K562 (cell line): Measurements from ENCODE around the gene MBOAT2. TPM values are rescaled to one million over a fixed set of nuclear protein-coding genes. Genes with fewer than 3 reads are reported as not detected.
A peak's percentile ranks its signal among the peaks of the same experiment; 100 is the strongest.

ENCODE experiments used
- BHLHE40 ChIP-seq: IDR thresholded peaks from 2 replicates; pipeline ENCODE4 v1.6.1; 2011; ENCODE audit warnings: low read length, improper control_type of control experiment
- HDAC6 ChIP-seq: IDR thresholded peaks from 2 replicates; pipeline ENCODE4 v1.6.1; 2012; ENCODE audit warnings: low read depth, mild to moderate bottlenecking, control low read depth, inconsistent platforms, low read length, moderate library complexity
- HMGXB4 ChIP-seq: sonication (generic); formaldehyde crosslinking; IDR thresholded peaks from 2 replicates; pipeline ENCODE4 v1.8.1; 2023; ENCODE audit warnings: mild to moderate bottlenecking, missing genetic modification reagents
- NCOA1 ChIP-seq: fragments of 450-650 bp; IDR thresholded peaks from 2 replicates; pipeline ENCODE4 v1.6.1; 2016; ENCODE audit warnings: low read depth
- NR0B1 ChIP-seq: fragments of 450-650 bp; IDR thresholded peaks from one replicate; pipeline ENCODE4 v1.6.1; 2018; ENCODE audit warnings: mild to moderate bottlenecking, moderate library complexity; ENCODE audit not compliant: partially characterized antibody
- PKNOX1 ChIP-seq: fragments of 450-650 bp; IDR thresholded peaks from 2 replicates; pipeline ENCODE4 v1.6.1; 2016
- SMARCC2 ChIP-seq: fragments of 450-650 bp; IDR thresholded peaks from 2 replicates; pipeline ENCODE4 v1.6.1; 2017; ENCODE audit warnings: antibody characterized with exemption, moderate library complexity, mild to moderate bottlenecking, low read depth
- SRSF1 ChIP-seq: fragments of 200-400 bp; formaldehyde crosslinking; IDR thresholded peaks from 2 replicates; pipeline ENCODE4 v1.6.1; 2017; ENCODE audit warnings: mild to moderate bottlenecking, low read depth, low read length, moderate library complexity
- TRIM28 ChIP-seq: fragments of 450-650 bp; IDR thresholded peaks from 2 replicates; pipeline ENCODE4 v1.6.1; 2017
- USF1 ChIP-seq: sonication (generic); formaldehyde crosslinking; IDR thresholded peaks from 2 replicates; pipeline ENCODE4 v1.9.0; 2022; ENCODE audit warnings: mild to moderate bottlenecking, missing genetic modification reagents
- WHSC1 ChIP-seq: IDR thresholded peaks from one replicate; pipeline ENCODE4 v1.6.1; 2012; ENCODE audit warnings: low read length, control low read depth, inconsistent platforms
- ZBTB17 ChIP-seq: fragments of 450-650 bp; formaldehyde crosslinking; IDR thresholded peaks from 2 replicates; pipeline ENCODE4 v1.4.0; 2020; ENCODE audit warnings: mild to moderate bottlenecking
- ZNF436 ChIP-seq: fragments of 250-450, 450-650 bp; sonication (Bioruptor Pico); formaldehyde crosslinking; IDR thresholded peaks from 2 replicates; pipeline ENCODE4 v1.7.0; 2020; ENCODE audit warnings: mild to moderate bottlenecking
- ZSCAN29 ChIP-seq: fragments of 450-650 bp; IDR thresholded peaks from 2 replicates; pipeline ENCODE4 v1.6.1; 2017
- polyA plus RNA-seq, 8 experiments: library from polyadenylated mRNA; depleted of rRNA in 4 of 8; stranded (reverse) in 5 of 8; unstranded in 3 of 8; fragments of >200 nt; fragmentation: Nextera tagmentation in 2 of 8; fragmentation: Illumina TruSeq in 1 of 8; extraction: Ambion mirVana in 2 of 8; extraction: Trizol in 1 of 8; gene quantifications; 2 replicates each; pipeline versions ENCODE4 v1.2.1 to v1.2.3, GENCODE V29; 2011 to 2014; ENCODE audit warnings: inconsistent platforms in 1 of 8, missing spikeins in 1 of 8
- total RNA-seq, 7 experiments: library from RNA; depleted of rRNA in 6 of 7; stranded (reverse); fragments of >200 nt in 6 of 7; fragmentation: Illumina TruSeq in 2 of 7; extraction: Trizol in 2 of 7; gene quantifications; 2 replicates each; pipeline versions ENCODE4 v1.2.1 to v1.2.3, GENCODE V29; 2011 to 2021; ENCODE audit warnings: low replicate concordance in 1 of 7
- TF ChIP-seq, protein P1 (sequence below): fragments of 450-650 bp; IDR thresholded peaks from 2 replicates; pipeline ENCODE4 v1.6.1; 2016; ENCODE audit warnings: mild to moderate bottlenecking
- TF ChIP-seq, protein P2 (sequence below): sonication (generic); formaldehyde crosslinking; IDR thresholded peaks from 2 replicates; pipeline ENCODE4 v1.8.0; 2022; ENCODE audit warnings: mild to moderate bottlenecking, missing genetic modification reagents
- TF ChIP-seq, protein P3 (sequence below): sonication (generic); formaldehyde crosslinking; IDR thresholded peaks from 2 replicates; pipeline ENCODE4 v1.8.0; 2022; ENCODE audit warnings: missing genetic modification reagents, mild to moderate bottlenecking, moderate library complexity, borderline replicate concordance

The MBOAT2 gene
- total and polyA plus RNA-seq, 9 of the 15 experiments (the other 6 are each of a cell fraction or from before 2014, with no cell fraction given): 8.4 to 122 (median 27.6) TPM

- TF ChIP-seq, protein P1, sequence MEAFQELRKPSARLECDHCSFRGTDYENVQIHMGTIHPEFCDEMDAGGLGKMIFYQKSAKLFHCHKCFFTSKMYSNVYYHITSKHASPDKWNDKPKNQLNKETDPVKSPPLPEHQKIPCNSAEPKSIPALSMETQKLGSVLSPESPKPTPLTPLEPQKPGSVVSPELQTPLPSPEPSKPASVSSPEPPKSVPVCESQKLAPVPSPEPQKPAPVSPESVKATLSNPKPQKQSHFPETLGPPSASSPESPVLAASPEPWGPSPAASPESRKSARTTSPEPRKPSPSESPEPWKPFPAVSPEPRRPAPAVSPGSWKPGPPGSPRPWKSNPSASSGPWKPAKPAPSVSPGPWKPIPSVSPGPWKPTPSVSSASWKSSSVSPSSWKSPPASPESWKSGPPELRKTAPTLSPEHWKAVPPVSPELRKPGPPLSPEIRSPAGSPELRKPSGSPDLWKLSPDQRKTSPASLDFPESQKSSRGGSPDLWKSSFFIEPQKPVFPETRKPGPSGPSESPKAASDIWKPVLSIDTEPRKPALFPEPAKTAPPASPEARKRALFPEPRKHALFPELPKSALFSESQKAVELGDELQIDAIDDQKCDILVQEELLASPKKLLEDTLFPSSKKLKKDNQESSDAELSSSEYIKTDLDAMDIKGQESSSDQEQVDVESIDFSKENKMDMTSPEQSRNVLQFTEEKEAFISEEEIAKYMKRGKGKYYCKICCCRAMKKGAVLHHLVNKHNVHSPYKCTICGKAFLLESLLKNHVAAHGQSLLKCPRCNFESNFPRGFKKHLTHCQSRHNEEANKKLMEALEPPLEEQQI: peak; percentile 43; the same call in 1 of the 2 replicates
- TF ChIP-seq, protein P2, sequence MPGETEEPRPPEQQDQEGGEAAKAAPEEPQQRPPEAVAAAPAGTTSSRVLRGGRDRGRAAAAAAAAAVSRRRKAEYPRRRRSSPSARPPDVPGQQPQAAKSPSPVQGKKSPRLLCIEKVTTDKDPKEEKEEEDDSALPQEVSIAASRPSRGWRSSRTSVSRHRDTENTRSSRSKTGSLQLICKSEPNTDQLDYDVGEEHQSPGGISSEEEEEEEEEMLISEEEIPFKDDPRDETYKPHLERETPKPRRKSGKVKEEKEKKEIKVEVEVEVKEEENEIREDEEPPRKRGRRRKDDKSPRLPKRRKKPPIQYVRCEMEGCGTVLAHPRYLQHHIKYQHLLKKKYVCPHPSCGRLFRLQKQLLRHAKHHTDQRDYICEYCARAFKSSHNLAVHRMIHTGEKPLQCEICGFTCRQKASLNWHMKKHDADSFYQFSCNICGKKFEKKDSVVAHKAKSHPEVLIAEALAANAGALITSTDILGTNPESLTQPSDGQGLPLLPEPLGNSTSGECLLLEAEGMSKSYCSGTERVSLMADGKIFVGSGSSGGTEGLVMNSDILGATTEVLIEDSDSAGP (CRISPR knock-in tag): no peak
- TF ChIP-seq NCOA1 (peak; percentile 79; the same call in 1 of the 2 replicates), NR0B1 (no peak), ZBTB17 (CRISPR knock-in tag) (no peak), HDAC6 (no peak), WHSC1 (no peak), USF1 (CRISPR knock-in tag) (peak; percentile 77), TRIM28 (no peak), BHLHE40 (no peak), SMARCC2 (peak; percentile 98), PKNOX1 (peak; percentile 74), ZSCAN29 (0 out of 2 replicates have a peak, but pooled peaks have one; percentile 14), SRSF1 (no peak), ZNF436 (CRISPR knock-in tag) (no peak), HMGXB4 (CRISPR knock-in tag) (no peak)
- TF ChIP-seq, protein P3, sequence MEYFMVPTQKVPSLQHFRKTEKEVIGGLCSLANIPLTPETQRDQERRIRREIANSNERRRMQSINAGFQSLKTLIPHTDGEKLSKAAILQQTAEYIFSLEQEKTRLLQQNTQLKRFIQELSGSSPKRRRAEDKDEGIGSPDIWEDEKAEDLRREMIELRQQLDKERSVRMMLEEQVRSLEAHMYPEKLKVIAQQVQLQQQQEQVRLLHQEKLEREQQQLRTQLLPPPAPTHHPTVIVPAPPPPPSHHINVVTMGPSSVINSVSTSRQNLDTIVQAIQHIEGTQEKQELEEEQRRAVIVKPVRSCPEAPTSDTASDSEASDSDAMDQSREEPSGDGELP (CRISPR knock-in tag): 0 out of 2 replicates have a peak, but pooled peaks have one; percentile 27
Measured at GRCh38 chr2:8893978-8894820, 109.3 kb downstream of the MBOAT2 start (continued).
